HG03442 (cell line): ENCODE results near the gene TRAPPC1.
"Not testable (repeated sequence)": the region's sequence is repeated elsewhere in the genome, so short reads cannot be mapped to it uniquely, and the experiment has no call there.

Experiments
- ATAC-seq: cut with Tn5 transposase; IDR thresholded peaks from one replicate; pipeline ENCODE4 v1.9.1; 2021; ENCODE audit warnings: mild to moderate bottlenecking, moderate library complexity; ENCODE audit not compliant: unreplicated experiment

The TRAPPC1 gene, protein sequence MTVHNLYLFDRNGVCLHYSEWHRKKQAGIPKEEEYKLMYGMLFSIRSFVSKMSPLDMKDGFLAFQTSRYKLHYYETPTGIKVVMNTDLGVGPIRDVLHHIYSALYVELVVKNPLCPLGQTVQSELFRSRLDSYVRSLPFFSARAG

DNA sequence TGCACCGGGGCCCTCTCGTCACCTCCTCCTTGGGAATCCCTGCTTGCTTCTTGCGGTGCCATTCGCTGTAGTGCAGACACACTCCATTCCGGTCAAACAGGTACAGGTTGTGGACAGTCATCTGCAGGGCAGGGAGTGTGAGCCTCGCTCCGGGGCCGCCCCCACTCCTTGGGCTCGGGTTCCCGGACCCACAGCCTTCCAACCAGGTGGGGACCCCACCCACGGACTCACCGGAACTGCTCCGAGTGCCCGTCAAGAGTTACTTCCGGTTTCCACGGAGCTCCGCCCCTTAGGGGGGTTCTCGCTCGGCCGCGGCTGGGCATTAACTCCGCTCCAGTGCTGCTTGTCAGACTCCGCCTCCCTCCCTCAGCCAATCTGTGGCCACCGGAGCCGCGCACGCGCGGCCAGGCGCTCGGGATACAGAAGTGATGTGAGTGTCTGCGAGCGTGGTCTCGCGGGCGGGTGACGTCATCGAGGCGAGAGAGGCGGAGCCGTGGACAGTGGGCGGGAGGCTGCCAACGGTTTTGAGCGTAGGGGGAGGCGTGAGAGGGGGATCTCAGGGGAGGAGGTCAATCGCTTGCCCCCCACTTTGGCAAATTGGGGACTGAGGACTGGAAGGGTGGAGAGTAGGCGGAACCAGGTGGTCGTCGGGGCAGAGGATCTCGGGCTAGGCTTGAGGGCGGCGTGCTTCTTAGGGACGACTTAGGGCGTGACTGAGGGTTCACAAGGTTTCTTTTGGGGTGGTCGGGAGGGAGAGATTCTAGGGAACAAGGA is at the start of gene TRAPPC1, which contains the start of gene CNTROB:
TSS of gene TRAPPC1 (minus strand) at position 238 of the 774 bp plus-strand sequence. CDS start at position 121, 117 bp downstream.
TSS of gene CNTROB (plus strand) at position 498 of the 774 bp plus-strand sequence. CDS start 874 bp downstream, outside the sequence.
- ATAC-seq, result peak; percentile 94

DNA sequence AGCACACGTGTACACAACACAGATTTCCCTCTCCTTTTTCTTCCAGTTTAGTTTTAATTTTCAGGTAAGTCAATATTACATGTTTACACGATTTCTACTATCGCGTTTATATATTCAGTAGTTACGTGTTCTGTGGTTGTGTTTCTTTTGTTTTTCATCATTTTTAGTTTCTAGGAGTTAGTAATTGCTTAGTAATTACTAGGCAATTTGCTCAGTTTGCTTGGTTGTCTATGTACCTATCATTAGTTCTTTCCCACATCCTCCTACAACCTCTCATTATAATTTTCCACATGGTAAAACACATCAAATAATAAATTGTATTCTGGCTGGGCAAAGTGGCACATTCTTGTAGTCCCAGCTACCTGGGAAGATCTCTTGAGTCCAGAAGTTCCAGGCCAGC is 46.1 kb upstream of the TRAPPC1 start:
- no peak for ATAC-seq

DNA sequence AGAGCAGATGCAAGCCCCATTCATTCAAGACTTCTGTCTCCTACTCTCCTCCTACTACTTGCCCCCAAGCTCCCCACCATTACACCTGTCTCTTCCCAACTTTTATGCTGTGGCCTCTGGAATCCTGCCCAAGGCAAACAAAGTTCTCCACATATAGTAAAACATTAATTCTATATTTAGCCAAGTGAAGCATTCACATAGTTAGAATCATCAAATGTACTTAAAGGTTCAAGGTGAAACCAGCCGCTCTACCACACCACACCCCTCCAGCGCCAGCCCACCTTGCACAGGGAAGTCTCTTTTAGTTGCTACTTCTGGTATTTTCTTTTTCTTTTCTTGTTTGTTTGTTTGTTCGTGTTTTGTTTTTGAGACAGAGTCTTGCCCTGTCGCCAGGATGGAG is 45.3 kb upstream of the TRAPPC1 start:
- ATAC-seq, result no peak

DNA sequence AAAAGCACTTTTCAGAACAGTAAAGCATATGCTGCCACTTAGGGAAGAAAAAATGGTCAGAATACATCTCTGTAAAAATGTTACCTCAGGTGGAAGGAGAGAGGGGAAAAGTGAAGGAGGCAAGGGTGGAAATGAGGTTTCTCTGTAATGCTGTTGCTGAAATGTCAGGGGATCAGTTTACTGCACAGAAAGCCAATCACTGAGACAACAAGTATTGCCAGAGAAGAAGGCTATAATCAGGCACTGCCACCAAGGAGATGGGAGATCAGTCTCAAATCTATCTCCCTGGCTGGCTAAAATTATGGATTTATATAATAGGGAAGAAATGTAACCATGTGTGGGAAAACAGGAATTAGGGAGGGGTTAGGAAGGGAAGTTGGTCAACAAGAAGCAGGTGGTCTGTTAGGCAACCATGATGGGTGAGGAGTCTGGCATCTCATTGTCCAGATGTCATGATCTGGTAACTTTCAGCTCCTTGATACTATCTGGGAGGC is 42.9 kb upstream of the TRAPPC1 start:
- no peak for ATAC-seq

DNA sequence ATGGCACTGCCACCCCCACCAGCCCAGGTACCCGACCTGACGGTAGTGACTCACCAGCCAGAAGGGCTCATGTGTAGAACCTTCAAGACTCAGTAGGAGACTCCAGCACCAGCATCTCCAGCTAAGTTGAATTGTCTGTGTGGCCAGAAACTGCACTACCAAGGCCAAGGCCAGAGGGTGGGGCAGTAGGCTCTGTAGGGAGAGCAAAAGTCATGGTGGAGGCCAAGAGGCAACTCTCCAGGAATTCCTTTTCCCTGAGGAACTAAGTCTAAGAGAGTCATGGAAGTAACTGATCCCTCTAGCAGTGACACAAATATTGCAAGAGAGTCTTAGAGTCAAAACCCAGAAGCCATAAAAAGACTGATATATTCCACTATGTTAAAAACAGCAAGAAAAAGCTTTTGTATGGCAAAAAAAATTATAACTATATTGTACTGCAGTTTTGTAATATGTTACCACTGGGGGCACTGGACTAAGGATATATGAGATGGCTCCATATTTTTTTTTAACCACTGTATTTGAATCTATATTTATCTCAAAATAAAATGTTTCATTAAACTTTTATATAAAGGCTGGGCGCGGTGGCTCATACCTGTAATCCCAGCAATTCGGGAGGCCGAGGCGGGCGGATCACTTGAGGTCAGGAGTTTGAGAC is 40.5 kb upstream of the TRAPPC1 start:
- no peak for ATAC-seq

DNA sequence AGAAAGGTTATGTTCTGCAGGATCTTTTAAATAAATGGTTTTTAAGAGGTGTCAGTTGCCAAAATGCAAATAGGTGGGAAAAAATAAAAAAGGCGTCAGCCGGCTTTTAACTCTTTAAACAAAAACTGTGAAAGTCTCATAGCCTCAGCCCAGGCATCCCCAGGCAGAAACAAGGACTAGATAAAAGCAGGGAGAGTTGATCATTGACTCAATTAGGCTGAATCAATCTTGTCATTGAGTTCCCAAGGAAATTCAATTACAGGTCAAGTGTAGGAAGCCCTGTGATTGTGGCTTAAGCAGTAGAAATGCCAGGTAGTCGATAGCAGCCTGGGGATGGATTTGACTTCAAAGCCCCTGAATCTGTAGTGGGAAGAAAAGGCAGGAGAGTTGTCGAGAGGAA is 39.9 kb upstream of the TRAPPC1 start:
- no peak for ATAC-seq

DNA sequence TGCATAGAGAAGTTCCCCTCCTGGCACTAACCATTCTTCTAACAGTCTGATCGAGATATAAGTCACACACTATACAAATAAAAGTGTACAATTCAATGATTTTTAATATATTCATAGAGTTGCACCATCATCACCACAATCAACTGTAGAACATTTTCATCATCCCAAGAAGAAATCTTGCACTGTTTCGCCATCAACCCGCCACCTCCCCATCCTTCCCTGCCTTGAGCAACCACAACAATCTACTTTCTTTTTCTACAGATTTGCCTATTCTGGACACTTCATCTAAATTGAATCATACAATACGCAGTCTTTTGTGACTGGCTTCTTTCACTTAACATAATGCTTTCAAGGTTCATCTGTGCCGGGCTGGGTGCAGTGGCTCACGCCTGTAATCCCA is 37.7 kb upstream of the TRAPPC1 start:
- ATAC-seq, result no peak

DNA sequence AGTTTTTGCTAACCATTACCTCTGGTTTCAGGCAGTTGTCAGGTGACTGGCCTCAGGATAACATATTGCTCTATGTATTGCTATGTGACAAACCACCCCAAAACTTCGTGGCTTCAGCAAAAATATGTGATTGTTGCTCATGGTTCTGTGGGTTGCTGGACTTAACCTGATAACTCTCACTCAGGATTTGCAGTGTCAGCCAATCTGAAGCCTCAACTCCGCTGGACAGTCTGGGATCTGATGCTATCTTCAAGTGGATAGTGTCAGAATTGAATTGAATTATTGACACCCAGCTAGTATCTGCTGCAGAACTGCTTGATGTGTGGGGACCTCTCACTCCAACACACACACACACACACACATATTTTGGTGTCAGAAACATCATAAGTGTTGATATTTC is 36.0 kb upstream of the TRAPPC1 start:
- ATAC-seq, result no peak

DNA sequence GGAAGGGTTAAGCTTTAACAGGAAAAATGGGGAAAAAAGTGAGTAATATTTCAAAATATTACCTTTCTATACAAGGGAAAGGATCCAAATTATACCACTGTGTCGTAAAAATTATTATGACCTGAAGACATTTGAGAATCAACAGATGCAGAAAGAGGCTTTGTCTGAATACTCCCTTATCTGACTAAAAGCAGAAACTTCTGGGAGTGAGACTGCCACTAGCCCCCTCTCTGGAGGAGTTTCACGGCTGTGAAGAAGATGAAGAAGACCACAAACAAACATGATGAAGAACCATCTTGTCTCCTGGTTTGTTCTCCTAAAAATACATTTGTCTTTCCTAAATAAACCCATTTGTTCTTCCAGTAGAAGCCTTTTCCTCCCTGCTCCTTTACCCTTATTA is 29.7 kb upstream of the TRAPPC1 start:
- no peak for ATAC-seq

DNA sequence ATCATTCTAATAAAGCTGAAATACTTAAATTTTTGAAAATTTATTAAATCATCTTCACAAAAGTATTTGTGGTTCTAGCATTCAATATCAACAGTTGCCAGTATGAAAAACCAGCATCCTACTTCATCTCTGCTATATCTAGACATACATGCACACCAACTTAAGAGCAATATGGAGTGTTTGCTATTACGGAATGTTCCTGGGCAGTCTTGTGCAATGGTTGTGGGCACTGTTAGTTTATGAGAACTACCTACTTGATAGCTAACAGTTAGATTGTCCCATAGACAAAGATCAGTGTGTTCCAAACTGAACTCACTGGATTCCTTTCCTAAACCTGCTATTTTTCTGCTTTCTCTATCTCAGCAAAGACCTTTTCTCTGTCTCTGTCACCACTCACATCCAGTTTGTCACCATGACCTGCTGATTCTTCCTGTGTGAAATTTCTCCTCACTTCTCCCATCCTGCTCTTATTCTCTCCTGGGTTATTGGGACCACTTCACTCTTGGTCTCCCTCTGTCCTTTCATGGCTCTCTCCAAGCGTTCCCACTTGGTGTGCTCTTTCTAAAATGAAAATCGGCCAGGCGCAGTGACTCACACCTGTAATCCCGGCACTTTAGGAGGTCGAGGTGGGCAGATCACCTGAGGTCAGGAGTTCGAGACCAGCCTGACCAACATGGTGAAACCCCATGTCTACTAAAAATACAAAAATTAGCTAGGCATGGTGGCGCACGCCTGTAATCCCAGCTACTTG is 27.9 kb upstream of the TRAPPC1 start:
- ATAC-seq, result no peak

DNA sequence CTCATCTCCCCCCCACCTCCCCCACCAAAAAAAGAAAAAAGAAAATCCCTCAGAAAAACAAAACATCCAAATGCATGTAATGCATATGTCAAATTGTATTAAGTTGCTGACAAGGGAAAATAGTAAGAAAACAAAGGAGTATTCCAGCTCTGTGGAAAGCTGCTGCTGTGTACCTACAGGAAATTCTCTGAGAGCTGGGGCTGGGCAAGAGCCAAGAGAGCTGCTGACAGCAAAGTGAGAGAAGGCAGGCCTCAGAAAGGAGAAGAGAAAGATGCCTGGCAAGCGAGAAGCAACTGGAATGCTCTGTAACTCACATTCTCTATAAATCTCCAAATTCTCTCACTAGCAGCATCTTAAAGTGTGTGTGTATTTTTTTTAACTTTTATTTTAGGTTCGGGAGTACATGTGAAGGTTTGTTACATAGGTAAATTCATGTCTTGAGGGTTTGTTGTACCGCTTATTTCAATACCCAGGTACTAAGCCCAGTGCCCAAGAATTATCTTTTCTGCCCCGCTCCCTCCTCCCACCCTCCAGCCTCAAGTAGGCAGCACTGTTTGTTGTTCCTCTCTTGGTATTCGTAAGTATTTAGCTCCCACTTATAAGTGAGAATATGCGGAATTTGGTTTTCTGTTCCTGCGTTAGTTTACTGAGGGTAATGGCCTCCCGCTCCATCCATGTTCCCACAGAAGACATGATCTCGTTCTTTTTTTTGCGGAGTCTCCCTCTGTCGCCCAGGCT is 24.7 kb upstream of the TRAPPC1 start:
- no peak for ATAC-seq

DNA sequence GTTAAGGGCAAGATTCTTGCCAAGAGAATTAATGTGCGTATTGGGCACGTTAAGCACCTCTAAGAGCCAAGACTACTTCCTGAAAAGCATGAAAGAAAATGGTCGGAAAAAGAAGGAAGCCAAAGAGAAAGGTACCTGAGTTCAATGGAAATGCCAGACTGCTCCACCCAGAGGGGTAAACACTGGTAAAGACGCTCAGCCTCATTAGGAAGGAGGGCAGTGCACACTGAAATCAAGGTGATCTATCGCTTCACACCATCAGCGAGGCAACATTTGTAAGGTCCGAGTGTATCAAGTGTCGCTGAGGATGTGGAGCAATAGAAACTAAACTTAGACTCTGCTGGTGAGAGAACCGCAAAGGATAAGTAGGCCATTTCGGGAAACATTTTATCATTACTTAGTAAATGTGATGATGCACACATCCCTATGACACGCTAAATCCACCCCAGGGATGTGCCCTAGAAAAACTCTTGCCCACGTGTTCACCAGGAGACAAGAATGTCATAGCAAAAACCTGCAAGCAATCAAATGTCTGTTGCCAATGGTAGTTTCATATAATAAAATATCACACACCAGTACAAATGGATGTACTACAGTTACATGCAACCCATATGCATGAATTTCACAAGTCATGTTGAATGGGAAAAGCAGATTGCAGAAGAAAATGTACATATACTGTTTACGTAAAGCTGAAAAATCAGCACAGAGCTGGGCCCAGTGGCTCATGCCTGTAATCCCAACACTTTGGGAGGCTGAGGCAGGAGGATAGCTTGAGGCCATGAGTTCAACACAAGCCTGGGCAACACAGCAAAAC is 23.9 kb upstream of the TRAPPC1 start:
- ATAC-seq, result no peak

DNA sequence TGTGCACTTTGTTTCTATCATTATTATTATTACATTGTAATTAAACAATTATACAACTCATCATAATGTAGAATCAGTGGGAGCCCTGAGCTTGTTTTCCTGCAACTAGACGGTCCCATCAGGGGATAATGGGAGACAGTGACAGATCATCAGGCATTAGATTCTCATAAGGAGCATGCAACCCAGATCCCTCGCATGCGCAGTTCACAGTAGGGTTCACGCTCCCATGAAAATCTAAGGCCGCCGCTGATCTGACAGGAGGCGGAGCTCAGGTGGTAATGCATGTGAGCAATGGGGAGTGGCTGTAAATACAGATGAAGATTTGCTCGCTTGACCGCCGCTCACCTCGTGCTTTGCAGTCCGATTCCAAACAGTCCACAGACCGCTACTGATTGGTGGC is 21.5 kb upstream of the TRAPPC1 start:
- not testable (repeated sequence) for ATAC-seq

DNA sequence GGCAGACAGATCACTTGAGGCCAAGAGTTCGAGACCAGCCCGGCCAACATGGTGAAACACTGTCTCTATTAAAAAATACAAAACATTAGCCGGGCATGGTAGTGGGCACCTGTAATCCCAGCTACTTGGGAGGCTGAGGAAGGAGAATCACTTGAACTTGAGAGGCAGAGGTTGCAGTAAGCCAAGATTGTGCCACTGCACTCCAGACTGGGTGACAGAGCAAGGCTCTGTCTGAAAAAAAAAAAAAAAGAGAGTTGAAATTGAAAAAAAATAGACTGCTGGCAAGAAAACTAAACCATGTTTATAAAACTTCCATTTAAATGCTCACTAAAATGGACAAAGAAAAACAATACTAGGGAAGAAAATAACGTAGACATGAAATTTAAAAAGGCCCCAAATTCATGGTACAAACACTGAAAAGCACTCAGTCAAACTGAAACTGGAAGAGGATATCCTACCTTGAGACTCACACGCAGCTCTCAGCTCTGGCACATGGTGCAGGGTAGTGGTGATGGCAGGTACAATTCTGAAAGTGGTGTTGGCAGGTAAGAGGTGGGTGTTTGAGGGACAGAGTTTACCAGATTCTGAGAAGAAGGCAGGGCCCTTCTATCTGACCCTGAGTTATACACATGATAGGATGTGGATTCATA is 19.5 kb upstream of the TRAPPC1 start:
- ATAC-seq, result peak; percentile 63

DNA sequence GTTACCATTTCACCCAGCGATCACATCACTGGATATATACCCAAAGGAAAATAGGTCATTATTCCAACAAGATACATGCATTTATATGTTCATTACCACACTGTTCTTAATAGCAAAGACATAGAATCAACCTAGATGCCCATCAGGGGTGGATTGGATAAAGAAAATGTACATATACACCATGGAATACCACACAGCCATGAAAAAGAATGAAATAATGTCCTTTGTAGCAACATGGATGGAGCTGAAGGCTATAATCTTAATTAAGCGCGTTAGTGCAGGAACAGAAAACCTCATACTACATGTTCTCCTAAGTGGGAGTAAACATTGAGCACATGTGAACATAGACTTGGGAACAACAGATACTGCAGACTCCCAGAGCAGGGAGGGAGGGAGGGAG is 18.8 kb upstream of the TRAPPC1 start:
- ATAC-seq, result no peak

DNA sequence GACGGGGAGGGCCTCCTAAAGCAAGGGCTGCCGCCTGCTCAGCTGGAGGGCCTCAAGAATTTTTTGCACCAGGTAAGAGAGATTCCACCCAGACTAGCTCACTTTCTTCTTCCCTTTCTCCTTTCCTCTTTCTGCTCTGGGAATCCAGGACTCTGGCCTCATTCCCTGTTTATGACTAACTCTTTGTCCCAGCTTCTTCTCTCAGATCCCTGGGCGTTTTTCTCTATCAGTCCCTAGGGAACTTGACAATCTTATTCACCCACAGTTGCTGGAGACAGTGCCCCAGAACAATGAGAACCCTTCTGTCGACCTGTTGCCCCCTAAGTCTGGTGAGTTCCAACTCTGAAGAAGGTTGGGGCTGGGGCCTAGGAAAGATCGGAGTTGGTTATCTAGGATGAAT is 15.9 kb upstream of the TRAPPC1 start:
- no peak for ATAC-seq

DNA sequence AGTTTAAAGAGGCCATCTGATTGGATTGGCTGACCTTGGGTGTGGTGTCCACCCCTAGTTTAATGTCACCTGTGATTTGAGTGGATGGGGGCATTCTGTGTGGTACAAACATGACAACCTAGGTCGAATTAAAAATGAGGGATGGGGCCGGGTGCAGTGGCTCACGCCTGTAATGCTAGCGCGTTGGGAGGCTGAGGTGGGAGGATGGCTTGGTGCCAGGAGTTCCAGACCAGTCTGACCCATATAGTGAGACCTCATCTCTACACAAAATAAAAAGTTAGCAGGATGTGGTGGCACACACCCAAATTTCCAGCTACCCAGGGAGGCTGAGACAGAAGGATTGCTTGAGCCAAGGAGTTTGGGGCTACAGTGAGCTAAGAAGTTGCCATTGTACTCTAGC is 14.7 kb upstream of the TRAPPC1 start:
- no peak for ATAC-seq

DNA sequence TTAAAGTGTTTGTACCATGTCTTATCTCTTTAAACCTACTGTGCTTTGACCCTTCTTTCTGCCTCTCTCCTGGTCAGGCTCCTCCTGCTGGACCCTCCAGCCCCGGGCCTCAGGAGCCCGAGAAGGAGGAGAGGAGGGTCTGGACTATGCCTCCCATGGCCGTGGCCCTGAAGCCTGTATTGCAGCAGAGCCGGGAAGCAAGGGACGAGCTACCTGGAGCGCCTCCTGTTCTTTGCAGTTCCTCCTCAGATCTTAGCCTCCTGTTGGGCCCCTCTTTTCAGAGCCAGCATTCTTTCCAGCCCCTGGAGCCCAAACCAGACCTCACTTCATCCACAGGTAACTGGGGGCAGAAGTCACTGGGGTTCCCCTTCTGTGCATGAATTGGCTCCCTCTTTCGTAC is 13.9 kb upstream of the TRAPPC1 start:
- ATAC-seq, result no peak

DNA sequence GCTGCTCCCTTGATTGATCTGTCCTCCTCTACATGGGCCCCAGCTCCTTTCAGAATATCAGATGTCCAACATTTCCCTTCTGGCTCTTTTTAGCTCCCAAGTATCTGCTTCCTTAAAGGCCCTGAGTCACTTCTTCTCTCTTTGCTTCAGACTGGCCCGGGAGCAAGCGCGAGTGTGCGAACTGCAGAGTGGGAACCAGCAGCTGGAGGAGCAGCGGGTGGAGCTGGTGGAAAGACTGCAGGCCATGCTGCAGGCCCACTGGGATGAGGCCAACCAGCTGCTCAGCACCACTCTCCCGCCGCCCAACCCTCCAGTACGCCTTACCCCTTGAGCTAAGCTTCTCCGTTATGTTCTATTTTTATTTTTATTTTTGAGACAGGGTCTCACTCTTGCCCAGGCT is 12.6 kb upstream of the TRAPPC1 start:
- no peak for ATAC-seq
